Stimulated activated CD4-positive, alpha-beta T cell treated with anti-CD3 and anti-CD28 coated beads, Interleukin-1b, Interleukin-23, amount 100 ng/mL, for 24 hours (primary cell): Measurements from ENCODE around the gene C9orf153.

Experiments
- DNase-seq, 4 experiments: peaks; one replicate each; pipeline ENCODE4 v3.0.0-alpha.2; 2020; ENCODE audit warnings: low read depth in 4 of 4, low spot score in 1 of 4

The C9orf153 gene

DNA sequence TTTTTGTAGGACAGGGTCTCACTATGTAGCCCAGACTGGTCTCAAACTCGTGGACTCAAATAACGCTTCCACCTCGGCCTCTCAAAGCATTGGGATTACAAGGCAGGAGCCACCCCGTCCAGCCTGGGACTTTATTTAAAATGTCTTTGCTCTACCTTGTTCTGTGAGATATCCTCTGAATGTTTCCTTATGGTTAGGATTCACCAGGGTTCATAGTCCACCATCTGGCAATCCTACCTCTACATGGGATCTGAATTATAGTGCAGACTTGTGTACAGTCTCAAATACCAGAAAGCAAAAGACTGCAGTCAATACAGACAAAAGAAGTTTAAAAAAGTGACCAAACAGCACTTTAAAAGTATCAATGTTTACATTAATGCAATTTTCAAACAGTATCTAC, 12.8 kb upstream of the C9orf153 start:
- no peak for DNase-seq

DNA sequence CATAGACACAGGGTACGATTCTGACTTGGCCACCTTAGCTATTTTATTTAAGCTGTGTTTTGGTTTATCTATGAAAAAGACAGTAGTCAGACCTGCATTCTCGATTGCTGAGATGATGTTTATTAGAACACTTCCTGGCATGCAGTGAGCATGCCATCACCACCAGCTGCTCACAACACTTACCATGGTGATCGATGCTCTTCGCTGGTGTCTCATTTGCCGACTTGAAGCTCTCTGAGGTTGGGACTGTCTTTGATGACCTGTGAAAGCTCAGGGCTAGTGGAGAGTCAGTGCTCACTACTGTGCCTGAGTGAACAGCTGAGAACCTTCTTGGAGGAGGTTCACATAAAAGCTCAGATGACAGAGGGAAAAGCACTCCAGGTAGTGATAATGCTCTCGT, 4.4 kb upstream of the C9orf153 start:
- DNase-seq, result no peak

DNA sequence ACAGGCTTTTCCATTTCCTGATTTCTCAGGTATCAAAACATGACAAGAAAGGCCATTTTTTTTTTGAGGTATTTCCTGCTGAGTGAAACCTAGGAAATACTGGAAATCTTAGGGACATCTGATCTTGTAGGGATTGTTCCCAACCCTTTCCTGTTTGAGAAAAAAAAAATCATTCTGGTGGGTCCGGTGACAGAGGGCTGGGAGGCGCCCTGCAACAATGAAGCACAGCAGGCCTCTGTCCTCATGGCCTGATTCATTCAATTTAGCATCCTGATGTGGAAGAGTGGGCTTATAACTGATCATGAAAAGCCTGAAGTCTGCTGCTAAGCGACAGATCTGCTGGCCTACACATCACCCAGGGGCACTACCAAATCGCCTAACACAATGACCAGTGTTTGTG, 3.0 kb upstream of the C9orf153 start:
- DNase-seq, result no peak

DNA sequence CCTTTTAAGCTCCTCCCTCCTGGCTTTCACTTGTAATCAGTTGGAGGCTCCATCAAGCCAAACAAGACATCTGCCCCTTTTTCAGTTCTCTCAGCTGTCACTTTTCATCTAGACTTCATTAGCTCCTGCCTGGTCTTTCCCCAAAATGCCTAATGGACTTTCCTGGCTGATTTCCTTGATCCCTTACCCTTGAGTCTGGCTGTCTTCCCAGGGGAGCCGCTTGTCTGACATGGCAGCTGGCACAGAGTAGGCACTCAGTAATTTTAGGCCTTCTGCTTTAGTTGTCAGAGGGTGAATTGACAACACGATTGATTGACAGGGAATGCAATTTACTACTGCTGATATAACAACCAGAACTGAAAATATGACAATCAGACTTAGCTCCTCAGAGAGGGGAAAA, 2.1 kb downstream of the C9orf153 start:
- no peak for DNase-seq

DNA sequence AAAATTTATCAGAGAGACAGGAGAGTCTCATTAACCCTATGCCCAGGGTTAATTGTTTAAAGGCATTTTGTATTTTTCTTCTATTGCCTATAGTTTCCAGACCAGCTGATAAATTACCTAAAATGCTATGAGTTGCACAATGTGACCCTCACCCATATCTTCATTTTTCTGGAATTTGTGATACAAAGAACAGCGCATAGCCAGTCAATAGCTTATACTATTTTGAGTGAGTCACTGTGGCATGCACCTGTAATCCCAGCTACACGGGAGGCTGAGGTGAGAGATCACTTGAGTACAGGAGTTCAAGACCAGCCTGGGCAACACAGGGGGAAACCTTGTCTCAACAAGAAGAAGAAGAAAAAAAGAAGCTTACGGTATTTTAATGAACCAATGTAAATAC, 2.8 kb downstream of the C9orf153 start:
- no peak for DNase-seq

DNA sequence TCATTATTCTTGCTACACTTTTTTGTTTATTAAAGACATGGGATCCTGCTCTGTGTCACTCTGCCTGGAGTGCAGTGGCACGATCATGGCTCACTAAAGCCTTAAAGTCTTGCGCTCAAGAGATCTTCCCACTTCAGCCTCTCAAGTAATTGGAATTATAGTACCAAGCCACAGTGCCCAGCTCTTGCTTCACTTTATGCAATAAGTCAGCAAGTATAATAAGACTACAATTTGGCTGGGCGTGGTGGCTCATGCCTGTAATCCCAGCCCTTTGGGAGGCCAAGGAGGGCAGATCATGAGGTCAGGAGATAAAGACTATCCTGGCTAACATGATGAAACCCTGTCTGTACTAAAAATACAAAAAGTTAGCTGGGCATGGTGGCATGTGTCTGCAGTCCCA, 5.9 kb downstream of the C9orf153 start:
- no peak for DNase-seq

DNA sequence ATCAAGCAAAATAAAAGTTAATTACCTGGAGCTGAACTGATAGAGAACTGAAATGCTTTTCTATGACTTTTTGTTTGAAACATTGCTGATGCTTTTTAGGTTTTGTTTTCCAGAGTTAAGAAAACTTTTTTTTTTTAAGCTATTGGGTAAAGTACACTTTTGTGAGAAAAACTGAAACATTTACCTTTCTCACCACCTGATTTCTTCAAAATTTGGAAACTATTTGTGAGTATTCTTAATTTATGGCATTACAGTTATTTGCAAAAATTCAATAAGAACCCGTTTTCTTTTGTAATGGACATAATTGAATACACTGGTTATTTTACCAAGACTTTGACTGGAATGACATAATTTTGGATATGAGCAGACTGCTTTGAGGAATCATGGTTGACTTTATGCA, 6.6 kb downstream of the C9orf153 start:
- no peak for DNase-seq

DNA sequence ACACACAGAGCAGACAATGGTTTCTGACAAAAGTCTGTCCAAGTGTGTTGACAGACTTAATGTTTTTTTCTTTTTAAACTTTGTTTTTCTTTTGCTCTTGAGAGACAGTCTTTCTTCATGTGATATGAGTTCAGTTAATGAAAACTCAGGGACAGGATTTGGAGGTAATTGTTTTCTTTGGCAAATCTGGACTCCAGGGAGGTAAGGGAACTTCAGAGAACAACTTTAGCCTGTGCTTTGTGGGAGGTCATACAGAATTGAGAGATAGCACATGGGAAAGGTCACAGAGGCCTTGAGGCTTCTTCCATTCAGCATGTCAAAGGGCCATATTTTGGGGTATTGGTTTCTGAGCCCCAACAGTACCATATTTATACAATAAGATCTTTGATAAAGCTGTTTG, 9.3 kb downstream of the C9orf153 start:
- no peak for DNase-seq

DNA sequence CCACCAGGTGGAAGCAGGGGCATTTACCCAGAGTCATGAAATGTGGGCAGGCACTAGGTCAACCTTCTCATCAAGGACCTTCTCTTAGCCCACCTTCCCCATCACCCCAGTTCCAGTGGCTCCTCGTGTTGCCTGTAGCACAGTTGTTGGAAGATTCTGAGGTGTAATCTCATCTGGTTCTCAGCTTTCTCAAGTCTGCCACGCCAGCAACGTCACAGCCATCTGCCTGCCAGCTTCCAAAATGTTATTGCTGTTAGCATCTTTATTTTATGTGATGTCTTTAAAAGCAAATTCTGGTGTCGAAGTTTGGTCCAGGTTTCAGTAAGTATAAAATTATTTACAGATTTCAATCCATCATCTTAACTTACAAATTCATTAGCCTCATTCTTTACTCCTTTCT, 10.7 kb downstream of the C9orf153 start:
- no peak for DNase-seq

DNA sequence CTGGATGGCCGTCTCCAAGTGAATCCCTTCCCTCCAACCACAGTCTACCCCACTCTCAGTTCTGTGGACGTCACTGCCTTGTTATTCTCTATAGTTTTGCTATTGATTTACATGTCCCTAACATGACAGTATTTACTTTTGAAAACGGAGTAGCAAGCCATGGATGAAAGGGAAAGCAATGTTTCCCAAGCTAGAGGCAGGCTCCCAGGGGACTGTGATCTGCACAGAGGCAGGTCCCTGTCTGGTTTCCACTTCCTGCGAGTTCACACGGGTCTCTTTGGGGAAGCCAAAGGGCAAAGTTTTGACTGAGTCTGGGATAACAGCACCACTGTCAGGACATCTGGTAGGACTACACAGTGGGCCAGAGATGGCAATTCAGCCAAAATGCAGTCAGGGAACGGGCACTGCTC, 12.7 kb downstream of the C9orf153 start:
- no peak for DNase-seq

DNA sequence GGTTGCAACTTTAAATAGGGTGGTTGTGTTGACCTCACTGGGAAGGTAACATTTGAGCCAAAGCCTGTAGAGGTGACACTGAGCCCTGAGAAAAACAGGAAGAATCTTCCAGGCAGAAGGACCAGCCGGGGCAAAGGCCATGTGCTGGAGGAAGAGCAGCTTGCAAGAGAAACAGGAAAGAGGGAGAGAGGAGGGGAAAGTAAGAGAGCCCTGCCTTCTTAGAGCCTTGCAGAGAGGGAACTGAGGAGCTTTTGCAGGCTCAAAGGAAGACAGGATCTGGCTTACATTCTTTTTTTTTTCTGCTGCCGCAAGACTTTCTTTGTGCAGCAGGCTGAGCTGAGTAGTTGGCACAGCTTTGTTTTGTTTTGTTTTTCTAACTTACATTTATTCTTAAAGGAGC, 17.4 kb downstream of the C9orf153 start:
- no peak for DNase-seq

DNA sequence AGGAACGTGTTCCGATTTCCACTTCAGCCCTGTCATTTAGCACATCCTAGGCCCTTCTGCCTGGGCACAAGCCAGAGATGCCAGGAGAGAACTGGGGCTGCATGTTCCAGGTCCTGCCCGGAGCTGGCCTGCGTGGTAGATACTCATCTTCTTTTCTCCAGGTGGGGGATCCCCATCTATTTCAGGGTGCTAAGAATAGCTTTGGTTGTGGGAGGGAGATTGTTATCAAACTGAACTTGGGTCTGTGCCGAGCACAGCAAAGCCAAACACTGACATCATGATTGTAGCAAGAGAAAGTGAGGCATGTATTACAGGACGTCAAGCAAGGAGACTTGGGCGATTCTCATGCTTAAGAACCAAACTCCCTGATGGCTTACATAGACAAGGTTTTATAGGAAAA, 18.2 kb downstream of the C9orf153 start:
- DNase-seq, result no peak

DNA sequence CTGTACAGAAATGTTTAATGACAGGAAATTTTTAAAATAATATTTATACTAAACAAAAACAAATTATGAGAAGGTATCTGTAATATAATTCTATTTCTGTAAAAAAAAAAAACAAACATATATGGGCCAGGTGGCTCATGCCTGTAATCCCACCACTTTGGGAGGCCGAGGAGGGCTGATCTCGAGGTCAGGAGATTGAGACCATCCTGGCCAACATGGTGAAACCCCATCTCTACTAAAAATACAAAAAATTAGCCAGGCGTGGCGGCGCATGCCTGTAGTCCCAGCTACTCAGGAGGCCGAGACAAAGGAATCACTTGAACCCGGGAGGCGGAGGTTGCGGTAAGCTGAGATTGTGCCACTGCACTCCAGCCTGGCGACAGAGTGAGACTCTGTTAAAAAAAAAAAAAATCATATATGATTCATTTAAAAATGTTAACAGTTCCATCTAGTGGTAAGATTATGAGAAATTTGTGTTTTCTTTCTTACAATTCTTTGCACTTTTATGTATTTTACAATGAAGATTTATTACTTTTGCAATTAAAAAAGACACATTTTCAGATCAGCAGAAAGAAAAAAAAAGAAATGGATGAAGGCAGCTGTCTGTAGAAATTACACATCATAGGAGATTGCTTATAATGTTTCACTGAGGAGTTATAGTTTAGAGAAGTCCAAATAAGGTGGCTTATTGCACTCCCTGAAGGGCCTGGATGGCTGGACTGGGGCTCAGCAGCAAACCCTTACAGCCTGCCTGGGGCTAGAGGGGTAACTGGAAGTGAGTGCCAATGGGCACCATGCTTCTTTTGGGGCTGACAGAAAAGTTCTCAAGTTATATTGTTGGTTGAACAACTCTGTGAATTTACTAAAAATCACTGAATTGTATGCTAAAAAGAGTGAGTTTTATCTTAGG, 20.3 kb downstream of the C9orf153 start:
- no peak for DNase-seq

DNA sequence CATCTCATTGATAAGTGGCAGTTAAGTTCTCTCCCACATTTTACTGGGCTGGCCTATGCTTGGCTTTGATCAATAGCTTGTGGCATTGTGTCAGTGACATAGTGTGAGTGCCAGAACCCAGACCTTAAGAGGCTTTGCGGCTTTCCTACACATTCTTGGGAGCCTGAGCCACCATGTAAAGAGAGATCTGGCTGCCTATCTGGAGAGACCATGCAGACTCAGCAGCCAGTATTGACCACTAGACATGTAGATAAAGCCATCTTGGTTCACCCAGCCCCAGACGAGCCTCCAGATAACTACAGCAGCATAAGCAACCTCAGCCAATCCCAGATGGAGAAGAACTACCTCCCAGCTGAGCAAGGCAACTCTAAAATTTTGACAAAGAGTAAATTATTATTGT, 28.6 kb downstream of the C9orf153 start:
- DNase-seq, result no peak

DNA sequence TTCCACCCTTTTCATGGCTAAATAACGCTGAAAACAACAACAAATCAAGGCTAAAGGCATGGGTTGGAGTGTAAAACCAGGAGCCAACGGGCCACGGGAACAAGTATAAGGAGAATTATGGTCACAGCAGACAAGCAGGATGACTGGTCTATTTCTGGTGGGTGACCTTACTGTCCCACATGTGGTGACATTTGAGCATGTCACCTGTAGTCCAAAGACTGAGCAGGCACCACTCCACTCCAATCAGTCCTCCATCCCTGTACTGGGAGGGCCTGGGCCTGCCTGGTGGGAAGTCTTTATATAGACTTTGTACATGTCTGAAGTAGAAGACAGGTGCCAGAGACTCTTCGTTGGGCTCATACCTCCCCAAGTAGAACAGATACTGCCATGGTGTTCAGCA, 36.8 kb downstream of the C9orf153 start:
- DNase-seq, result no peak

DNA sequence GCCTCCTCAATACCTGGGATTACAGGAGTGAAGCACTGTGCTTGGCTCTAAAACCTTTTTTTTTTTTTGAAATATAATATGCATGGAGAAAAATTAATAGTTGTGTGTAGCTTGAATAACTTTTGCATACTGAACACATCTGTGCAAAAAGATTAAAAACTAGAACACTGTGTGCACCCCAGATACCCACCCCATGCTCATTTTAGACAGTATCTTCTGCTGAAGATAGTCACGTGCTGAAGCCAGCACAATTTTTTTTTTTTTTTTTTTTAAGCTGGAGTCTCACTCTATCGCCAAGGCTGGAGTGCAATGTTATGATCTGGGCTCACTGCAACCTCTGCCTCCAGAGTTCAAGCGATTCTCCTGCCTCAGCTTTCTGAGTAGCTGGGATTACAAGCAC, 39.9 kb downstream of the C9orf153 start:
- no peak for DNase-seq

DNA sequence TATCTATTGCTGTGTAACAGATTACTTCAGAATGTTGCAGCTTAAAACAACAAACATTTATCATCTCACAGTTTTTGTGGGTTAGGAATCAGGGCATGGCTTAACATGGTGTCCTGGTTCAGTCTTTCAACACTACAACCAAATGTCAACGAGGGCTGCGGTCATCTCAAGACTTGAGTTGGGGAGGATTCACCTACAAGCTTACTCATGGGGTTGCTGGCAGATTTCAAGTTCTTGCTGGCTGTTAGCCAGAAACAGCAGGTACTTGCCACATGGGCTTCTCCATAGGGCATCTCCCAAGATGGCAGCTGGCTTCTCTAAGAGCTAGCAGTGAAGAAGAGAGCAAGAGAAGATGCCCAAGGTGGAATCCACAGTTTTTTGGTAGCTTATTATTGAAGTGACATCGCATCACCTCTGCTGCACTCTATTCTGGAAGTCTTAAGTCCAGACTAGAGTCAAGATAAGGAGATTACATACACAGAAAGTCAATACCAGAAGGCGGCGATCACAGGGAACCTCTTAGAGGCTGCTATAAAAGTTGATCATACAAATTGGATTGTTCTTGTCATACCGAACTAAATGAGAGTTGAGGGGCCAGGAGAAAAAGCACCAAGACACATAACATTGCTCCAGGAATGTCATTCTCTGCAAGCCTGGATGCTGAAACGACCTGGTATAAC, 42.2 kb downstream of the C9orf153 start:
- no peak for DNase-seq

DNA sequence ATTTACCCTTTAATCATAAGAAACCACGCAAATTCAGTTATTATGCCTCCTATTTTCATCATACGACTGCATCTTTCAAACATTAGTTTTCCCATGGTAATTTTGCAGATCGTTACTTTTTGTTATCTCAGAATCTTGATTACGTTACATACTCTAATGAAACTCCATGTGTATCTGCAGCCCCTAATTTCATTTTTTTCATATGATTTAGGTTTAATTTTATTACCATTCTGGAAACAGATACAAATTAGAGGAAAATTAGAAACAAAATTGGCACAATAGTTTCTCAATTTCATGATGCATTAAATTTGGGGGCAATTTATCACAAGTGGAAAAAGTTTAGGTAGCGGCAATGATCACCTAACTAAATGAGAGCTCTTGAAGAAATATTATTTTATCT, 52.3 kb downstream of the C9orf153 start:
- no peak for DNase-seq

DNA sequence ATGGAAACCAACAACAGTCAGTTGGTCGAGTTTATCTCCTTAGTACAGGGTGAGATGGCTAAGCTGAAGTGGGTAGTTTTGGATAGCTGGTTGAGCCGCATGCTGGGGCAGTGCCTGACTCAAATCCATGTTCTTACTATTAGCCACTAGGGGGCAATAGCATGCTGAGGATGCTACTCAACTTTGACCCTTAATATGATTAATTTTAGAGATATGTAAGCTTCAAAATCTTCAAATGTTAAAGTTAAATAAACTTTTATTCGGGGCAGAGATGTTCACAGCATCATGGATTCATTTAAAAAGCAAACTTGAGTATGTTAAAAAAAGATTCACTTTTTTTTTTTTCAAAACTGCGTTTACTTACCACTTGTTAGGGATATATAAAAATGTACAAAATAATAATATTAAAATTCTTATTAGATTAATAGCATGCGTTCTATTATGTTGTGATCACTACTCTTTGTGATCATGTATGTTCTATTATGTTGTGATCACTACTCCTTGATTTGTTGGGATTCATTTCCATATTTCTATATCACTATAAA, 57.0 kb downstream of the C9orf153 start:
- no peak for DNase-seq

DNA sequence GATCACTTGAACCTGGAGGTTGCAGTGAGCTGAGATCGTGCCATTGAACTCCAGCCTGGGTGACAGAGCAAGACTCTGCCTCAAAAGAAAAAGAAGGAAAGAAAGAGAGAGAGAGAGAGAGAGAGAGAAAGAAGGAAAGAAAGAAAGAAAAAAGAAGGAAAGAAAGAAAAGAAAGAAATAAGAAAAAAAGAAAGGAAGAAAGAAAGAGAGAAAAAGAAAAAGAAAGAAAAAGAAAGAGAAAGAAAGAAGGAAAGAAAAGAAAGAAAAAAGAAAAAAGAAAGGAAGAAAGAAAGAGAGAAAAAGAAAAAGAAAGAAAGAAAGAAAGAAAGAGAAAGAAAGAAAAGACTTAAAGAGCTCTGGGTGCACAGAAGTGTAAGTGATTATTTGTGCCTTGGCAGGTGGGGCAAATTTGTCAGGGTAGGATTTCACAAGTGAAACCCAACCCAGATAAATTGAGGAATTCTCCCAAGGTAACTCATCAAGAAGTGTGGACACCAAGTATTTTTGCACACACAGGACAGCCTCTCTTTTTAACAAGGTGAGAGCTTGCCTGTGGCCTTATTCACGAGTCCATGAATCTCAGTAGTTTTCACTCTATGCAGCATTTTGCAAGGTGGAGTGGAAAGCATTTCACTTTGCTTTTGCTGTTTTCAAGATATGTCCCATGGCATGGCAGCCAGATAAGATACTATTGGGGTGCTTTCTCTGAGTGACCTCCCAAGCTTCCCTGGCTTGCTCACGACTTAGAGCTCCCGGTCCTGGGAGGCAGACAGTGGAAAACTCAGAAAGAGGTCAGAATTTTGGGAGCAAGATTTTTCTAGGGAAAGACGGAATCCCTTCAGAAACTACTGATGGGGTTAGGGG, 57.8 kb downstream of the C9orf153 start:
- no peak for DNase-seq

DNA sequence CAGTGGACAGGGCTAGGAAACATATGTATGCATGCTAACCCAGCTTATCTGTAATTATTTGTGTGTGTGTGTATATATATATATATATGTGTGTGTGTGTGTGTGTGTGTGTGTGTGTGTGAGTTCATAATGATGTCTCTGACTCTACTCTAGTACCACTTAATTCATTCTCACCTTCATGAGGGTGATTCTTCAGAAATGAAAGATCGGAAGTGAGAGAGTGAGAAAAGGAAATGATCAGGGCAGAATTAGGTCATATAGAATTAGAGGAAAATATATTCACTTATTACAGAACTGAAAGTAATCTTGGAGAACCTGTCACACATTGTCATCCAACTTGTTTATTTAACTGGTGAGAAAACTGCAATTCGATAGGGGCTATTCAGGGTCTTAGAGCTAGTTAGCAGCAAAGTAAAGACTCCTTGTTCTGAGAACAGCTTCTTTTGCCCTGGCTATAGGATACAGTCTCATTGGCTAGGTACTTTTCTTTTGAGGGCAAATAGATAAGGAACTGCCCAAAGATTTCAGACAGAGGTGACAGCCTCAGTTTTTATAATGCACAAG, 58.8 kb downstream of the C9orf153 start:
- DNase-seq, result no peak
